GM23248 (cell line): ENCODE data around the gene TP63. TPM values are rescaled to one million over a fixed set of nuclear protein-coding genes. Genes with fewer than 3 reads are reported as not detected.

ENCODE experiments used
- DNase-seq: peaks from one replicate; pipeline ENCODE4 v3.0.0-alpha.2; 2015
- H2AFZ ChIP-seq: fragments of 200-600 bp; sonication (generic); 2 replicates; pipeline ENCODE4 v1.6.1; 2016; ENCODE audit warnings: antibody characterized with exemption
- H3F3A ChIP-seq: fragments of 200-600 bp; sonication (generic); 2 replicates; pipeline ENCODE4 v1.6.1; 2016; ENCODE audit warnings: mild to moderate bottlenecking, antibody characterized with exemption, mixed run types; ENCODE audit not compliant: insufficient read depth
- H3K27ac ChIP-seq: fragments of 200-600 bp; sonication (generic); 2 replicates; pipeline ENCODE4 v1.5.1; 2016; ENCODE audit warnings: mild to moderate bottlenecking
- H3K27me3 ChIP-seq: fragments of 200-600 bp; sonication (generic); replicated peaks from 2 replicates; pipeline ENCODE4 v1.6.1; 2016; ENCODE audit warnings: mild to moderate bottlenecking; ENCODE audit not compliant: insufficient read depth
- H3K36me3 ChIP-seq: fragments of 200-600 bp; sonication (generic); 2 replicates; pipeline ENCODE4 v1.6.1; 2016; ENCODE audit warnings: low read depth, mild to moderate bottlenecking
- H3K4me1 ChIP-seq: fragments of 200-600 bp; sonication (generic); 2 replicates; pipeline ENCODE4 v1.6.1; 2016; ENCODE audit warnings: mild to moderate bottlenecking; ENCODE audit not compliant: insufficient read depth
- H3K4me2 ChIP-seq: fragments of 200-600 bp; sonication (generic); one replicate; pipeline ENCODE4 v1.6.1; 2016; ENCODE audit warnings: mild to moderate bottlenecking; ENCODE audit not compliant: unreplicated experiment
- H3K4me3 ChIP-seq: fragments of 200-600 bp; sonication (generic); 2 replicates; pipeline ENCODE4 v1.5.1; 2016; ENCODE audit warnings: mild to moderate bottlenecking
- H3K79me2 ChIP-seq: fragments of 200-600 bp; sonication (generic); 2 replicates; pipeline ENCODE4 v1.6.1; 2016; ENCODE audit warnings: mild to moderate bottlenecking; ENCODE audit not compliant: insufficient read depth
- H3K9ac ChIP-seq: fragments of 200-600 bp; sonication (generic); 2 replicates; pipeline ENCODE4 v1.6.1; 2016; ENCODE audit warnings: mild to moderate bottlenecking
- H3K9me2 ChIP-seq: fragments of 200-600 bp; sonication (generic); 2 replicates; pipeline ENCODE4 v1.6.1; 2016; ENCODE audit warnings: mixed run types, mild to moderate bottlenecking, moderate library complexity; ENCODE audit not compliant: insufficient read depth
- H3K9me3 ChIP-seq: fragments of 200-600 bp; sonication (generic); one replicate; pipeline ENCODE4 v1.6.1; 2017; ENCODE audit warnings: low read depth
- H4K20me1 ChIP-seq: fragments of 200-600 bp; sonication (generic); 2 replicates; pipeline ENCODE4 v1.6.0; 2016; ENCODE audit not compliant: insufficient read depth
- EZH2 ChIP-seq: fragments of 200-600 bp; sonication (generic); IDR thresholded peaks from 2 replicates; pipeline ENCODE4 v1.6.1; 2018; ENCODE audit warnings: antibody characterized with exemption, mild to moderate bottlenecking; ENCODE audit not compliant: insufficient read depth, poor library complexity, severe bottlenecking
- EZH2phosphoT487 ChIP-seq: fragments of 200-600 bp; sonication (generic); IDR thresholded peaks from 2 replicates; pipeline ENCODE4 v1.6.1; 2018; ENCODE audit warnings: antibody characterized with exemption, moderate library complexity, mild to moderate bottlenecking, low read depth; ENCODE audit not compliant: insufficient read depth
- WGBS, 2 experiments: methylation state at CpG; one replicate each; pipeline ENCODE4 v1.1.6; 2015 to 2017; ENCODE audit warnings: low lambda C conversion rate in 2 of 2, low coverage in 1 of 2; ENCODE audit errors: missing lambda C conversion rate in 2 of 2; 5-methylcytosine and 5-hydroxymethylcytosine counted together
- in situ Hi-C: fragments of 300-500 bp; cut with MboI; formaldehyde crosslinking; loops from 2 replicates; pipeline ENCODE4 v1.15.0; 2020
- polyA plus RNA-seq: library from polyadenylated mRNA; unstranded; fragments of >200 nt; fragmentation: Nextera tagmentation; extraction: Ambion mirVana; gene quantifications from 2 replicates; pipeline ENCODE4 v1.2.1, GENCODE V29; 2016
- total RNA-seq: library from RNA; depleted of rRNA; stranded (reverse); fragments of >200 nt; shearing (Covaris generic); gene quantifications from 2 replicates; pipeline ENCODE4 v1.2.3, GENCODE V29; 2014

Gene TP63
- total and polyA plus RNA-seq, 2 experiments from 2014 or later = not detected

DNA sequence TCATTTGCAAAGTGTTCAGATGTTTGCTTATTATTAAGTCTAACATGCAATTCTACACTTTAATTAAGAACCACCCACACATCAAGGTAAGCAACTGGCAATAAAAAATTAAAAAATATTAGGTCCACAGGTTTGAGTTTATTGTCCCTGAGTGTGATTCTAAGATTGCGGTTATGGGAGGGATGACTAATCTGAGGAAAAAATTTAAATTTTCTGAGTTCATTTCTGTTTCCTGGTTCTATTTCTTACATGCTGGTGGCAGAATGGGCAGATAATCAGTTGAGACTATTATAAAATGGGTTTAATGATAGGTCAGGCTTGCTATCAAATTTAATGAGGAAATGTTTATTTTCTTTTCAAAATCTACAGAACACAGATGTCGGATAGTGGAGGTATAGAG, 105.9 kb downstream of the TP63 start:
- no peaks in the 10 kb centered on the region for H3K79me2 ChIP-seq
- TF ChIP-seq EZH2 = no peak
- no peak for TF ChIP-seq EZH2phosphoT487
- no peak overlapping the region for H3K4me2 ChIP-seq
- no peak overlapping the region for H3K27ac ChIP-seq
- in situ Hi-C loops = no loop called here
- H4K20me1 ChIP-seq = no peaks in the 10 kb centered on the region
- H3K9me2 ChIP-seq = no peaks in the 10 kb centered on the region
- no peak overlapping the region for H3K4me3 ChIP-seq
- H3K9ac ChIP-seq = no peak overlapping the region
- no peak for DNase-seq
- H2AFZ ChIP-seq = no peak overlapping the region
- 97 to 99% methylated on average over 2 of the region's 2 CpGs for WGBS, 2 experiments
- no peaks in the 10 kb centered on the region for H3K4me1 ChIP-seq
- no peaks in the 10 kb centered on the region for H3K36me3 ChIP-seq
- no peaks in the 10 kb centered on the region for H3K27me3 ChIP-seq
- no peaks in the 10 kb centered on the region for H3F3A ChIP-seq
- no peaks in the 10 kb centered on the region for H3K9me3 ChIP-seq

DNA sequence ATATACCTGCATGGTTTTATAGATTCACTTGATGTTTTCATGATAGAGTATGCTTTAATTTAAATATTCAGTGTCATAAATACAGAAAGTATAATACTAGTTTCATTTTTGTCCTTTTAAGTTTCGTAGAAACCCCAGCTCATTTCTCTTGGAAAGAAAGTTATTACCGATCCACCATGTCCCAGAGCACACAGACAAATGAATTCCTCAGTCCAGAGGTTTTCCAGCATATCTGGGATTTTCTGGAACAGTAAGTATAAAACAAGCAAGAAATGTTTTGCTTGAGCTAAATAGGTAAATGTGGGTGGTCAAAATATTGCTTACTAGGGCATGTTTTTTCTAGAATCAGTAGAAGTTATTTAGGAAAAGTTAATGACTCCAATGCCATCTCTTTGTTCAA, 106.4 kb downstream of the TP63 start:
- H3K27ac ChIP-seq = no peak overlapping the region
- no peaks in the 10 kb centered on the region for H3K79me2 ChIP-seq
- H4K20me1 ChIP-seq = no peaks in the 10 kb centered on the region
- H3K9me2 ChIP-seq = no peaks in the 10 kb centered on the region
- H3K27me3 ChIP-seq = no peaks in the 10 kb centered on the region
- H3K36me3 ChIP-seq = no peaks in the 10 kb centered on the region
- in situ Hi-C loops = no loop called here
- H3K9me3 ChIP-seq = no peaks in the 10 kb centered on the region
- no peak for TF ChIP-seq EZH2
- no peak for TF ChIP-seq EZH2phosphoT487
- H3K4me3 ChIP-seq = no peak overlapping the region
- no peak for DNase-seq
- 93 to 94% methylated on average over 2 of the region's 2 CpGs for WGBS, 2 experiments
- no peak overlapping the region for H2AFZ ChIP-seq
- H3K4me1 ChIP-seq = no peaks in the 10 kb centered on the region
- H3K9ac ChIP-seq = no peak overlapping the region
- H3F3A ChIP-seq = no peaks in the 10 kb centered on the region
- H3K4me2 ChIP-seq = no peak overlapping the region

DNA sequence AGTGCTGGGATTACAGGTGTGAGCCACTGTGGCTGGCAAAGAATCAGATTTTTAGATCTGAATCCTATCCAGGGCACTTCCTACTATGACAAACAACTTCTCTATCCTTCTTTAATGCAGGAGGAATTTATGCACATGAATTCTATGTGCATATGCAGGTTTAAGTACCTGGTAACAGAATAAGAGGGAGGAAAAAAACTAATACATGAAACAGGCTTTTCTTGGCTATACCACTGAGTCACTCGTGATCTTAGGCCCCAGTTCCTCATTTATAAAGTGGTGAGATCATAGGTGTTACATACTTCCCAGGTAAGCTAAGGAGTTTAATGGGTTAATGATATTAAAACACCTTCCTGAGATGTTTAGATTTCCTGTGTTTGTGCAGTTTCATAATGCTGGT, 108.2 kb downstream of the TP63 start:
- no peak overlapping the region for H3K27ac ChIP-seq
- H3F3A ChIP-seq = no peaks in the 10 kb centered on the region
- in situ Hi-C loops = no loop called here
- no peaks in the 10 kb centered on the region for H3K4me1 ChIP-seq
- no peaks in the 10 kb centered on the region for H3K79me2 ChIP-seq
- no peak for TF ChIP-seq EZH2
- TF ChIP-seq EZH2phosphoT487 = no peak
- no peaks in the 10 kb centered on the region for H3K27me3 ChIP-seq
- no peak overlapping the region for H3K9ac ChIP-seq
- H2AFZ ChIP-seq = no peak overlapping the region
- no peaks in the 10 kb centered on the region for H4K20me1 ChIP-seq
- no peak overlapping the region for H3K4me3 ChIP-seq
- H3K4me2 ChIP-seq = no peak overlapping the region
- WGBS, 2 experiments = 69 to 71% methylated on average over 1 of the region's 1 CpG
- H3K9me3 ChIP-seq = no peaks in the 10 kb centered on the region
- no peaks in the 10 kb centered on the region for H3K36me3 ChIP-seq
- H3K9me2 ChIP-seq = no peaks in the 10 kb centered on the region
- DNase-seq = no peak

DNA sequence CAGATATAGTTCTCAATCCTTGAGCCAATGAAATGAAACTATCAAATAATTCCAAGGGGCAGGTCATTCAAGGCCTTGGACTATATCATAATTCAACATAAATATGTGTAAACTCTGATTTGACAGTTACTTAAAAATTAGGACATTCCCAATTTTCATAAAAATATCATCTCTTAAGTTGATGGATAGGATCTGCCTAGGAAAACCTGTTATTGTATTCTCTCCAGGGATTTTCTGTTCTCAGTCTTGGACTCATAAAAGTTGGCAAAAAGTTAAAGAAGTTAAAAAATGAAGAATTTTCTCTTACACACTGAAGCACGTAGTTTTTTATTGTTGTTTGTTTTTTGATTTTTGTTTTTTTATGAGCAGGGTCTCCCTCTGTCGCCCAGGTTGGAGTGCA, 109.0 kb downstream of the TP63 start:
- H3K4me2 ChIP-seq = no peak overlapping the region
- no peak for TF ChIP-seq EZH2
- TF ChIP-seq EZH2phosphoT487 = no peak
- no peaks in the 10 kb centered on the region for H3K9me3 ChIP-seq
- H4K20me1 ChIP-seq = no peaks in the 10 kb centered on the region
- H3K4me1 ChIP-seq = no peaks in the 10 kb centered on the region
- H3K9me2 ChIP-seq = no peaks in the 10 kb centered on the region
- WGBS, 2 experiments = 65 to 78% methylated on average over 2 of the region's 2 CpGs
- no peak for DNase-seq
- H3K79me2 ChIP-seq = no peaks in the 10 kb centered on the region
- H2AFZ ChIP-seq = no peak overlapping the region
- H3K9ac ChIP-seq = no peak overlapping the region
- H3K4me3 ChIP-seq = no peak overlapping the region
- in situ Hi-C loops = no loop called here
- no peaks in the 10 kb centered on the region for H3K36me3 ChIP-seq
- no peaks in the 10 kb centered on the region for H3F3A ChIP-seq
- no peak overlapping the region for H3K27ac ChIP-seq
- H3K27me3 ChIP-seq = no peaks in the 10 kb centered on the region

DNA sequence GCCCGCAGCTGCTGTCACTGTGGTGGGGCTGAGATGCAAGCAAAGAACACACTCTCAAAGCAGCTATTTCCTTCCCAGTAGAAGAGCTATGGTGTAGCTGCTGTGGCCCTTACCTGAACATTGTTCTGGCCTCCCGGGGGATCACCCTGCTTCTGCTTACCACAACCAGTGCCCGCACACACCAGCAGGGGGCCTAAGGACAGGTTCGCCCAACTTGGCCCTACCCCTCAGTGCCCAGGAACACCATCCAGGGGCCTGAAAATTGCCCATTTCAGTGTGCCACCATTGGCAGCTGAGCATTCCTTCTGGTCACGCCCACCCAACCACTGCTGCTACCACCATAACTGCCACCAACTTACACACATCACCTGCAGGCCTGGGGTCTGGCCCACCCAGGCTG, 113.0 kb downstream of the TP63 start:
- Histone ChIP-seq H3F3A (no peaks in the 10 kb centered on the region), H3K36me3 (no peaks in the 10 kb centered on the region), H3K9me2 (no peaks in the 10 kb centered on the region), H3K9ac (no peak overlapping the region), H3K27ac (no peak overlapping the region), H3K27me3 (no peaks in the 10 kb centered on the region), H3K79me2 (no peaks in the 10 kb centered on the region), H4K20me1 (no peaks in the 10 kb centered on the region), H3K4me2 (no peak overlapping the region), H2AFZ (no peak overlapping the region), H3K4me3 (no peak overlapping the region), H3K9me3 (no peaks in the 10 kb centered on the region), H3K4me1 (no peaks in the 10 kb centered on the region)
- 61 to 71% methylated on average over 5 of the region's 5 CpGs for WGBS, 2 experiments
- in situ Hi-C loops = no loop called here
- TF ChIP-seq EZH2 (no peak), EZH2phosphoT487 (no peak)
- DNase-seq = no peak
